ENCODE data around the gene NEK6.

NEK6 gene

DNA sequence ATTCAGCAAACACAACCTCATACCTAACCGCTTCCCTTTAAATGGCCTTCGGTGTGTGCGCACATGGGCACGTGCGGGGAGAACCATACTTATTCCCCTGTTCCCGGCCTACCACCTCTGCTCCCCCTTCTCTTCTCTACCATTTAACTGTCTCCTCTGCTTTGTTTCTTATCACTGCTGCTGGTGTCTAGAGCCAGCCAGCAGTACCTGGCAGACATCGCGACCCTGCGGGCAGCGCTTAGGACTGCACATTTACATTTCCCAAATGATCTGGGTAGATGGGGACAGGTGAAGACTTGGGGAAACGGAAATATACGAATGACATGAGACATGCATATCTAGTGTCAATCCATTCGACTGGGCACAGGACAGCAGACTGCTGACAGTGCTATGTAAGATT lies 100.9 kb downstream of the NEK6 start:
- DNase-seq: no peak

DNA sequence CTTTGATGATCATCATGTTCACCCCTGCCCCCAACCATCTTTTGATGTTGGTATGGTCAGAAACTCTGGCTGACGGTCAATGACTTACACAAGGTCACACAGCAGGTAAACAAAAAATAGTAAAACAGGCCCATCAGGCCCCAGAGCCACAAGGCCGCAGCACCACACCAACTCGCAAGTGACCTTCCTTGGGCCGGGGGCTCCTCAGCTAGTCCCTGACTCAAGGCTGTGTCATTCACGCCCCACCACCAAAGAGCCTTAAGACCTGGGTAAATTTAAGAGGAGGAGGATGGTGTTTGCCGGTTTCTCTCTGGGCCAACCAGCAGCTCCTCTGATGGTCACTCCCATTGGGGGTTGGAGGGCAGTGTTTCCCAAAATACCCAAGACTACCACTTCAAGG lies 101.7 kb downstream of the NEK6 start:
- DNase-seq: no peak

DNA sequence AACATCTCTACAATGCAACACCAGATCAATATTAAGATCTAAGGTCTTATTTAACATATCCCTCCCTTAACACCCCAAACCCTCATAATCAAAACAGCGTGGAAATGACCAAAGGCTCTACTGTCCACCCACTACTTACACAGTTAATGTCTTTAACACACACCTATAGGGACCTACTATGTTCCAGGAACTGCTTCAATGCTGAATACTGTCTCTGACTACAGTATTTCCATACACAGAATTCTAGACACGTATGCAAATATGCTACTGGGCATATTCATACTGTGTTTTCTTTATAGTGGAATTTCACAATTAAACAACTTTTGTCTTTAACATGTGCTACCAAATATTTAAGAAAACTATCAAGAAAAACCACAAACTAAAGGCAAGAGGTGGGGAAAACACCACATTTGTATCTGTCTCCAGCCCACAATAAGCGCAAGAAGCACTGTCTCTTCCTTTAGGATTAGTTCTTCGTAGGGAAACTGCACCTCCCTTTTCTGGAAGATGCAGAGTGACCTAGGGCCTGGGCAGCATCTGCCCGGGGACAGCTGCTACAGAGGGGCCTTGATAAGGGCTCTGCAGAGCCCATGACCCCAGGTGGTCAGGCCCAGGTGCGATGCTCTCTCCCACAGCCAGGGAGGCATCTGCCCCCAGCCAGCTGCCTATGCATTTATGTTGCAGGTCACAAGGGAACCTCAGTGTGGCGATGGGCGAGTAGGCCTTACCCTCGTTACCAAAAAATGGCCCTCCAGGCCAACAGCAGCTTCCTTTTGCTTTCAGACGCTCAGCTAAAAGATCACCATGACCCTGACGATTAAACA lies 102.3 kb downstream of the NEK6 start:
- no peak for DNase-seq

DNA sequence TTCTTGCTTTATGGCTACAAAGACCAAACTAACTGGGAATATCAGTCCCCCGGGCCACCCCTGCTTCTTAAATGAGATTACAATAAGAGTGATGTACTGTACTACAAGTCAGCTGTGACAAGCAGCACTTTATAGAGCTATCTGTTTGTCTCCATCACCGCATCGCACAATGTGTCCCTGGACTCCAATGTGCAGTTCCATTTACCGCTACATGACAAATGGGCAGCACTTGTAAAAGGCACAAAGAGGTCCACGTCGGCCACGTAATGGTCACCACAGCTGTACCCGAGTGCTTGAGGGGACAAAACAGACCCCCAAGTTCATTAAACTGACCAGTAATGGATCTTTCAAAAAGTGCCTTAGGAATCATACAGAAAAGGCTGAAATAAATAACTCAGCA lies 103.4 kb downstream of the NEK6 start:
- no peak for DNase-seq

DNA sequence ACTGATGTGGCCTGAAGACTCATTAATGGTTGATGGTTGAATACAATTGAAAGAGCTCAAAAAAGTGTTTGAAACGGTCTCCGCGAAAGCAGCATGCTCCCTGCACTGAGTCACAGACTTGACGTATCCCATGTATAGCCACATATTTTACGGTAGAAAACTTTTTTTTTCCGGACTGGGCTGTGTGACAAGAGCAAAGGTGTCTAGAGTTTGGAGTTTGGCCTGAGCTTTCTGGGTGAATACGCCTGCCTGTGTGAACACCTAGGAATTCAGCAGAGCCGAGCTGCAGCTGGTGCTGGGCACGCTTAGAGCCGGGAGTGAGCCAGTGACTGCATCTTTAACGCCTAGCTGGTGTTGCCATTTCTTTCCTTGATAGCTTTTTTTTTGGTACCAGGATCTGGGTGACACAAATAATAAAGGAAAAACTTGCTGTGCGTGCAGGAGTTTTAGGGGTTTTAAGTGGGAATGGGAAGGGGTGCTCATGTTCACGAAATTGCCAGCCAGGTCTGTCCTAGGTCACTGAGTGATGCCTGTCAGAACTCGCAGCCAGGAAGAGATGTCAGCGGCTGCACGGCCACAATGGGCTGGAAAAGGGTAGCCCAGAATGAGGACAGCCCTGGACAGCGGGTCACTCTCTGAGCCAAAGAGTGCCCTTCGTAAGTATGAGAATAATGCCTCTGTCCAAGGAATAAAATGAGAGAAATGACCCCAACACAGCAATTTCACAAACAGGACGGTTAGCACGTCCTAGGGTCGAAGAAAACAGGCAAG lies 105.8 kb downstream of the NEK6 start:
- no peak for DNase-seq

DNA sequence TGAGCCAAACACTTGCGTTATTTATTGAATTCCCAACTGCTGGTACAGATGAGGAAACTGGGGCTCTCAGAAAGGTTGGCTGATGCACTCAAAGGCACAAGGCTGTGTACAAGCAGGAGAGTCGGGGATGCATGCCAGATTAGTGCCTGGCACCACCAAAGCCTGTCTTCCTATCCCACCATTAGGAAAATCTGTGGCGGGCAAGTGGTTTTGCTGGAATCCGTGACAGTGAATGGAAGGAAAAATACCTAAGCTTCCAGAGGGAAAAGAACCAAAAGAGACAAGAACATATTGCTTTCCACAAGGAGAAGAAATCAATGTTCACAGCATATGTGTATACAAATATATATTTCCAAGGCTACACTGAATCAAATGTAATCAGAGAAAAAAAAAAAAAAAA lies 106.4 kb downstream of the NEK6 start:
- DNase-seq: no peak

DNA sequence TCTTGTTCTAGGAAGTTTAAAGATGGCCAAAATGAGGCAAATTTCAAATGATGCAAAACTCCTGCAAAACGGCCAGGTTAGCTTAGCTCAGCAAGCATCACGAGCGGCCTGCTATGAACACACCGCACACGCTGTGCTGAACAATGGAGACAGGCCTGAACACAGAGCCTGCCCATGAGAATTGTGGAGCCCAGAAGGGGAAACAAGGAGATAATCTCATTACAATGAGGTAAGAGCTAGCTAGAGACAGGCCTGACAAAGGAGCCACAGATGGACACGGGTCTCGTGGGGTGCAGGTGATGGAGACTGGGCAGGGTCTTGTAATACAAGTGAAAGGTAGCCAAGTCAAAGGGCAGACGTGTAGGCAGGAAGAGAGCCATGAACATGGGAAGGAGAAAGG lies 107.3 kb downstream of the NEK6 start:
- no peak for DNase-seq

DNA sequence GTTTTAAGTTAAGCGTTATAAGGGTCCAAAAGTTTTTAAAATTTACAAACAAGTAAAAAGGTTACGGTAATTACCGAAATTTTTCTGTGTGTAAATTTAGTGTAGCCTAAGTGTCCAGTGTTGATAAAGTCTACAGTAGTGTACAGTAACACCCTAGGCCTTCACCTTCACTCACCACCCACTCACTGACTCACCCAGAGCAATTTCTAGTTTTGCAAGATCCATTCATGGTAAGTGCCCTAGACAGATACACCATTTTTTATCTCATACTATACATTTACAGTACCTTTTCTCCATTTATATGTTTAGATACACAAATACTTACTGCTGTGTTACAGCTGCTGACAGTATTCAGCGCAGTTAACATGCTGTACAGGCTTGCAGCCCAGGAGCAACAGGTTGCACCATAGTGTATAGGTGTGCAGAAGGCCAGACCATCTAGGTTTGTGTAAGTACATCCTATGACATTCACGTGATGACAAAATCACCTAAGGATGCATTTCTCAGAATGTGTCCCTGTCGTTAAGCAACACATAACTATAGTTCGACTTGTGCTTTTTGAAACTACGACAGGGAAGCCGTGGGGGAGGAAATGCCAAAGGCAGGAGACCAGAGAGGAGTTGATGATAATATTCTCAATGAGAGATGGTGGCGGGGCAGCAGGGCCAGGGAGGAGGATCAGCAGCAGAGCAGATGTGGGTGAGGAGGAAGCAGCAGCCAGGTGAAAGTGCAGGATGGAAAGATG lies 108.9 kb downstream of the NEK6 start:
- DNase-seq: no peak

DNA sequence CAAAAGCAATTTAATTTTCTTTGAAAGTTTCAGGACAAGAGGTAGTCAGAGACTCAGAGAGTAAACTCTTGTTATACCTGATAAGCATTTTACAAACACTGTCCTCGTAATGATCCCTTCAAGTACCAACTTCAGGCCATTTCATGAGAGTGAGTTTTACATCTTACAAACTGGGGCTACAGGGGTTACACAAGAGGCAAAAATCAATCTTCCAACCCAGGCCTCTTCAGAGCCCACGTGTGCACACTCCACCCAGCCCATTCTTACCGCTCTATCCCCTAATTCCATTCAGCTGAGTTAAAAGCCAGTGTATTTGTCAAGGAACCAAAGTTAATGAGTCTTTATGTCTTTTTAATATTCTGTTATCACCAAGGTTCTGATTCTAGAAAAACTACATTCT lies 110.9 kb downstream of the NEK6 start:
- no peak for DNase-seq

DNA sequence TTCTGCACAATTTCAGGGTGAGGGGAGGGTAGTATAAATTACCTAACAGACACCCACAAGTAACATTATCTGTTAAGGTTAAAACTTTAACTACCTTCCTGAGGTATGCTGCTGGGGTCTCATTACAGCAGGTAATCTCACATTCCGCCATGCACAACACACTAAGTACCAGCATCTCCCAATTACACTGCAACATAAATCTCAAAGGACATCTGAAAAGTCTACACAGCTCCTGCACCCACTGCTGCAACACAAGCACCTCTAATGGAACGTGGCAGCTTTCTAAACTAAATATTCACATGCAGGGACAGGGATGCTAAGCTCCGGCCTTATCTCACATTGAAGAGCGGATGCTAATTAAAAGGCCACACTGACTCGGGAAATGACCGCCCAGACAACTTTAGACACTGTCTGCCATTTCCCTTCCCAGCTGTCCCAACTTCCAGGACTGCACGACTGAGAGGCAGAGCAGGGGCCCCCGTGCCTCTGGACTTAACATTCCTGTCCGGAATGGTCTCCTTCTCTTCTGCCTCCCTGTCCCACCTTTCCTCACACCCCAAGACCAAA lies 111.6 kb downstream of the NEK6 start:
- no peak for DNase-seq

DNA sequence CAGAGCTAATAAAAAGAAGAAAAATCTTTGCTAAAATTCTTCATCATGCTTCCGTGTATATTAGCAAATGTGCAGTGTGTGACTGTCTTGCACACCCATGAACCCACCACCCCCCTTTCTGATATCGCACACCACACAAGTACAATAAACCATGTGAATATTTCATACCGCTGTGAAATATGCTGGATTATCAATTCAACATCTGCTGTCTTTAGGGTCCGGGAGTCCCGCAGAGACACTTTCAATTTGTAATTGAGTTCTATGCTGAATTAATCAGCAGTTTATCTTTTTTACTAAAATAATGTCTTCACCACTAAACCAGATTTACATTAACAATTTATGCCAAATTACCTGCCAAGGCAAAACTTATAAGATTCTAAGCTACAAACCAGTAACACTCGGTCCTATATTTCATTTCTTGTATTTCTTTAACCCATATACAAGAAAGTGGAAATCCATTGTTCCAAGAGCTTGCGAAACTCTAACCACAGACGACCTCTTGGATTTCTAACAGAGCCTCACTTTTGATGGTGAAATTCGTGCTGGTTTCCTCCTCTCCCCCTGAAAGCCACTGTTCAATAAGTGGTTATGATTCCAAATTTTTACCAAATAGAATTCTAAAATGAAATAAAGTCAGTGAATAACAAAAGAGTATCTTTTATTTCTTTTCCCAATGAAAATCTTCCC lies 113.3 kb downstream of the NEK6 start:
- DNase-seq: no peak

DNA sequence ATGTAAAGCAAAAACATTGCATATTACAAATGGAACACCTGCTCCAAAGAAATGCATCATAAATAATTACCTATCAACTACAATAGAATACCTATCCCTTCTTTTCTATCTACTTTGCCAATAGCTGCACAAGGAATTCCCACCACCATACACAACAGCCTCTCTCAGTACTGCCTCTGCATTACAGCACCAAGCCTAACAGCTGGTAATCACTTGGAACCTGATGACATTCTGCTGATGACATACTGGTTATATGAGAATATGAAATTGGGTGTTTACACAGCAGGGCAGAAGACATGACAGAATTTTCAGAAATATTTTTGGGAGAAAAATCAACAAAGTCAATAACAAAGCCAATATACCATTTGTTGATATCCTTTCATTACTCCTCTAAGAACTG lies 114.3 kb downstream of the NEK6 start:
- no peak for DNase-seq

DNA sequence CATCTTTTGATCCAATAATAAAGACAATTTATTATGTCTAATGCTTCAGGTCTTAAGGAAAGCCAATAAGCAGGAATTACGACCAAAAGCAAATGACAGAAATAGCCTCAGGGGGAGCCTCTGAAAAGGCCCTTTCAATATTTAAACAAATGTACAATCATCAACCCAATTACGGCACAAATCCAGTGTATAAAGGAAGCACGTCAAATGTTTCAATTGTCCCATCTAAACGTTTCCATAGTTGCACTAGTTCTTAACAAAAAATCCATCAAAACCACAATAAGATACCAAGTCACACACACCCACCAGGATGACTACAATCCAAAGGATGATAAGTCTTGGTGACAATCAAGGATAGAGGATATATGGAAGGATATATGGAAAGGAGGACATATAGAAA lies 115.6 kb downstream of the NEK6 start:
- DNase-seq: no peak

DNA sequence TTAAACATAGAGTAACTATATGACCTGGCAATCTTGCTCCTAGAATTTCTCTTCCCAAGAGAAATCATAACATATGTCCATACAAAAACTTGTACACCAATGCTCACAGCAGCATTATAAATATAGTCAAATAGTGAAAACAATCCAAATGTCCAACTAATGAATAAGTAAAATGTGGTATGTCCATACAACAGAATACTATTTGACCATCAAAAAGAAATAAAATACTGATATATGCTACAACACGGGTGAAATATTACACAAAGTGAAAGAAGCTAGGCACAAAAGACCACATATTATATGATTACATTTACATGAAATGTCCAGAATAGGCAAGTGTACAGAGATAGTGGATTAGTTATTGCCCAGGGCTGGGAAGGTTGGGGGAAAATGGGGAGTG lies 116.1 kb downstream of the NEK6 start:
- no peak for DNase-seq

DNA sequence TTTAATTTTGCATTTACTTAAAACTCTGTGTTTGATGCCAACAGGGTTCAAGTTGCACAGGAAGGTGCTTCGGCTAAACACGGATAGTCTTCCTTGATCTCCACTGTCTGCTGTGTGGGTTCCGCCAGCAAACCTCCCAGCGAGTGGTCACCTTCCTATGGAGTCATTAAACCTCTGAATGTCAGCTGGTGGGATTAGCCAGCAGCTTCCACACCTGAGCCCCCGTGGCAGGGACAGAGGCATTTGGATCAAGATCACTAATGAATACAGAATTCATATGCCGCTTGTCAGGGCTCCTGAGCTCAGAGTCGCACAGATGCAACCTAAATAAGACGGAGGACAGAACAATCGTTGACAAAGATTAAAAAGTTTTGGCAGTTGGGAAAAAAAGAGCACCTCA lies 118.0 kb downstream of the NEK6 start:
- no peak for DNase-seq

DNA sequence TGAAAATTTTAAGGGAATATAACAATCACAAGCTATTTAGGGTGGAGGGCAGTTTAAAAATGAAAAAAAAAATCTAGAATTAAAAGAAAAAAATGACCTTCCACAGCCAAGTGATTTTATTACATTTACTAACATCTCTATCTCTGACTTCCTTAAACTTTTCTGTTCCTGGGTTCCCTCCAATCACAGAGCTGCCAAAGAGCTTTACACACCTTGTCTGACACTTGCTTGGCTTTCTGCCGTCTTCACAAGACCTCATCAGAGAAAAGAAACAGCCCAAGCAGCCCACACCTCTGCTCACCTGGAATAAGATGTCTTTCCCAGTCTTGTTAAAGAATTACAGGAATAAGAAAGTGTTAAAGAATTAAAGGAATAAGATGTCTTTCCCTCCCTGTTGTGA lies 118.6 kb downstream of the NEK6 start:
- no peak for DNase-seq

DNA sequence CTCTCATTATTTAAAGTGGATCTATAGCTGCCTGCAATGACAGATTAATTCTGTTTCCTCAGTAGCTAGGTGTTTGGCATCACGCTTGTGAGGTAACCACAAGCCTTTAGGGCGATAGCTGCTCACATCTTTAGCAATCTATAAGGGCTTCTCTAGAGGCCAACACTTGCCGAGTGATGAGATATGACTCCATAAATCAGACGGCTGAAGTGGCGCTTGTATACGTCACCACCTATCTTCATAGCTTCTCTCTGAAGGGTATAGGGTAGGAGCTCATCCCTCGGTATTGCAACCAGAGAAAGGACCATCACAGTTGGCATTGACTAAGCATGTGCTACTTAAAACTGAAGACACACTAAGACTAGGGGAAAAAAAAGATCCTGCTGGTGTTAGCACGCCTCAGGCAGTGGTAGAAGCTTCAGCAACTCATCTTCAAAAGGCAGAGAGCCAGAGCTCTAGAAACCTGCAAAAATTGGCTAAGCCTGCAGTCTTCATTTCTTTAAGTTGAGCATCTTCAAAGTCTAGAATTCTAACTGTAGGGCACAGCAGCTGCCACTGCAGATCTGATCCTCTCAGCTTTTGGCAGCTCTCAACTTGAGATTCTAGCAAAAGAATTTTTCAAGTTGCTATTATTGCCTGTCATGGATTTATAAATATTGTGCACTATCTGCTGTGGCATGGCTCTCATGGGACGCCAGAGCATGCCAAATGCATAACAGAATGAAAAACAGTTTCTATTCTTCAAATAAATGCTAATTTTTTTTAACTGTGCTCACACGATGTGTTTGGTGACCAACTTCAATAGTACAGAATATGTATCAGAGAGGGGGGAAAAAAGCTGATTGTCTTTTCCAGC lies 120.0 kb downstream of the NEK6 start:
- no peak for DNase-seq

DNA sequence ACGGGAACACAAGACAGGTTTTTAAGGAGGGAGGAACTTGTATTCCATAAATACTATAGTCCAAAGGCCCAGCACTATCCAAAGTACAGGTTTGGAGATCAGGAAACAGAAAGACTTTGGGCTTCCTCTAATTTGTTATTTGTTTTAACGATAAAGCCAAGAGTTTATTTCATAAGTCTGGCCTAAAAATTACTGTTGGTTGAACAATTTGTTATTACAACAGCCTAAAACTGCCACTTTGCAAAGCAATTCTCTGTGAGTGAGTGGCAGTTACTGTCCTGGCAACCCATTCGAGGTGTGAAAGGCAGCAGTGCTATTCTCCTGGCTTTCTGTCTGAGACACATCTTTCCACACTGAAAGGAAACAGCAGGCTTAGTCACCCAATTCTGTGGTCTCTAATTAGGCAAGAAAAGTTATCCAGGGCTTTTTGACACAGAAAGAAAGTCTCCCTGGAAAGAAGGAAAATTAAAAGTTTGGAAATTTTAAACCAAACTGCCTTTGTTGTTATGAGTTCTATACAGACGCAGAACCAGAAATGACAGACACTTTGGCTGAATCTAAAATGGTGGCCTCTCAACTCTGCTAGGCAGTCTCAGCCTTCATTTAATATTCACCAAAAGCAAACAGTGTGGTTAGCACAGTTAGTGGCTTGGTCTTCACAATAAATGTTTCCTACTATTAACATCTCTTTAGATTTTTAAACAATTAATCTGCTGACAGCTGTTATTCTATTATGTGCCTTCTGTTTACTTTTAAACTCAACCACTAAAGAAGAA lies 123.6 kb downstream of the NEK6 start:
- DNase-seq: no peak

DNA sequence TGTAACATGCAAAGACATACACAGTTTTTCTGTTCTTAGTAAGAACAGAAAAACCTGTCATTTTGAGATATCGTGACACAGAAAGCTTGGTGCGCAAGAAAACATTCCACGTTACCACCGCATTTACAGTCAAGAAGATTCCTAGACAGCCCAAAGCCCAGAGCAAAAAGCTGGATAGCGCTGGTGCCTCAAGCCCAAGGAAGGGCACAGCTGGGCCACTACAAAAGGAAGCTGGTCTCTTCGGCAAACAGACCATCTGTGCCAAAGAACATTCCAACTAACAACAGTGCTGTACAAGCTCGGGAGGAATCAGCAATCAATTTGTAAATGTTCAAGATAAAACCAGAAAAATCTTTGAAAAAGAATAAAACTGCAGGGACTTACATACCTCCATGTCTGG lies 126.5 kb downstream of the NEK6 start:
- no peak for DNase-seq

DNA sequence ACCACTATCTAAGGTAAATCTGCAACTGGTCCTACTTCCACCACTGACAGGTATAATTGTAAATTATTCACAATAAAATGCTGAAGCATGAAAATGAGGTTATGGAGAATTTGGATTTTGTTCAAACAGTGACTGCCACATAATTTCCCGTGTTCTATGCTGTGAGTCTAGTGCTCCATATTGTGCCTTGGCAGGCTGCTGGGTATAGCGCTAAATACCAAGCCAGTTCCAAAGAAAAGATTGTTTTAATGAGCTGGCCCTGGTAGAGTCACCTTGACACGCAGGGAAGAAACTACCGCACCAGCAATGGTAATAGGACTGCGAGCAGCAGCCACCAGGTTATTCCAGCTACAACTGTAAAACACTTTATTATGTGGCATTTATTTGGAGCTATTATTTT lies 127.1 kb downstream of the NEK6 start:
- no peak for DNase-seq

DNA sequence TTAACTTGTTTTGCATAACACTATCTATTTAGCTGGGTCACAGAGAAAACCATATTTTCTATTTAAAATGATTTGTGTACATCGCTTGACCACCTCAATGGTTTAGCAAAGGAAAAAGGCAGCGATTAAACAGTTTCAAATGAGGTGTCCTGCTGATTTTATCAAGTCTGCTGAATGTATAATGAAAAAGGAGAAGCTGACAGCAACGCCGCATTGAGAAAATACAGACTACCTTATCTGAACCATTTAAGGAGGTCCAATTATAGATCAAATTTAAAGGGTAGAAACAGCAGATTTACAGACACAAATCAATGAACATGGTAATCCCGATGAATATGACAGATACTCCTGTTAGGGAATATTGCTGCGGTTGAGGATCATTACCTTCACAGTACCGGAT lies 127.9 kb downstream of the NEK6 start:
- no peak for DNase-seq

Measured in stimulated activated CD4-positive, alpha-beta T cell treated with anti-CD3 and anti-CD28 coated beads, Interleukin-4, amount 100 ng/mL, for 24 hours (primary cell).